NK-92 (cell line): ENCODE measurements around the gene IZUMO1R.
"Not testable (repeated sequence)": the region's sequence is repeated elsewhere in the genome, so short reads cannot be mapped to it uniquely, and the experiment has no call there.

Experiments
- DNase-seq: peaks from one replicate; lab custom pipeline; 2025; ENCODE audit not compliant: unreplicated experiment; lab: John Stamatoyannopoulos, UW

Gene IZUMO1R

DNA sequence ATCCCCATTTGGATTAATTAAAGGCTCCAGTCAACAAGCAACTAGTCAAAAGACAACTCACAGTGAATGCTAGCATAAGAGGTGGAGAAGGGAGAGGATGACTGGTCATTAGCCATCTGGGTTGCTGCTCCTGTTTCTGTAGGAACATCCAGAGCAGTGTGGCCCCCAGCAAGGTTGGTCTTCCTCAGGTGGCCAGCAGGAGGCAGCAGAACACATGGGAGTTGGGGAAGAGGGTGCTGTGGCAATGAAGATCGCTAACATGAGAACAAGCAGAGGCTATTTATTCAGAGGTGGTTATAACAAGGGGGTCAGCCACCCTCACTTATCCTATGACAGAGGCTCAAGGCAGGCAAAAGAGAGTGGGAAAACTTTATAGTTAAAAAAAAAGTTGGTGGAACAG, 21.3 kb downstream of the IZUMO1R start:
- no peak for DNase-seq

DNA sequence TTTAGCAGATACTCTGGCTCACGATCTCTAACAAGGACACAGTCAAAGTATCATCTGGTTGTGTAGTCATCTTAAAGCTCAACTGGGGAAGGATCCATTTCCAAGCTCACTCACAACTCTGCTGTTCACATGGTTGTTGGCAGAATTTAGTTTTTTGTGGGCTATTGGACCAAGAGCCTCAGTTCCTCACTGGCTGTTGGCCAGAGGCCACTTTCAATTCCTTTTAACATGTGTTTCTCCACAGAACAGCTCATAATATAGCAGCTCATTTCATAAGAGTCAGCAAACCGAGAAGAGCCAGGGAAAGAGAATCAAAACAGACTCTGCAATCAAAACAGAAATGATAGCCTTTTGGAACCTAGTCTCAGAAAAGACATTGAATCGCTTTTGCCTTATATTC, 22.6 kb downstream of the IZUMO1R start:
- DNase-seq, result no peak

DNA sequence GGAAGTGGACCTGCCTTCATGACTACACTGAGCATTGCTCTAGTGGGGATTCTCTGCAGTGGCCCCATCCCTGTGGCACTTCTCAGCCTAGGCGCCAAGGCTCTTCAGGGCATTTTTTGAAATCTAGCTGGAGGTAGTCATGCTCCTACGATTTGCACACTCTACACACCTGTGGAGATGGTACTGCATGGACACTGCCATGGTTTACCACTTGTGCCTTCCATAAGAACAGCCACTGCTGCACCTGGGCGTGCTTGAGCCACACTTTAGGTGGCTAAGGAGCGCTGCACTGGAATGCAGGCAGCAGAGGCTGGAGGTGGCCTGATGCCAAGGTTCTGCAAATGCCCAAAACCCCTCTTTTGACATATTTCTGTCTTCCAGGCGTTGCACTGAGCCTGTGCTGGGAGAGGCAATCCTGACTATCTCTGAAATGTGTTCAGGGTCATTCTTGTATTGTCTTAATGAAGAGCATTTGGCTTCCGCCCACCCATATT, 24.3 kb downstream of the IZUMO1R start:
- no peak for DNase-seq

DNA sequence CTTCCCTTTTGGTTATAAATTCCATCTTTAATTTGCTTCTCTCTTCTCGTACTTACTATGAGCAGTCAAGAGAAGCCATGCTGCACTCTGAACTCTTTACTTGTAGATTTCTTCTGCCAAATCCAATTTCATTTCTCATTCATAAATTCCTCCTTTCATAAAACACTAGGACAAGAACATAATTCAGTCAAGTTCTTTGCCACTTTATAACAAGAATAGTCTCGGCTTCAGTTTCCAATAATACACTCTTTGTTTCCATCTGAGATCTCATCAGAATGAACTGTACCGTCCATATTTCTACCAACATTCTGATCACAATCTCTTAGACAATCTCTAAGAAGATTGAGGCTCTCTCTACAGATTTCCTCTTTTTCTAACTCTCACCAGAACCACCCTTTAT, 25.1 kb downstream of the IZUMO1R start:
- DNase-seq, result no peak

DNA sequence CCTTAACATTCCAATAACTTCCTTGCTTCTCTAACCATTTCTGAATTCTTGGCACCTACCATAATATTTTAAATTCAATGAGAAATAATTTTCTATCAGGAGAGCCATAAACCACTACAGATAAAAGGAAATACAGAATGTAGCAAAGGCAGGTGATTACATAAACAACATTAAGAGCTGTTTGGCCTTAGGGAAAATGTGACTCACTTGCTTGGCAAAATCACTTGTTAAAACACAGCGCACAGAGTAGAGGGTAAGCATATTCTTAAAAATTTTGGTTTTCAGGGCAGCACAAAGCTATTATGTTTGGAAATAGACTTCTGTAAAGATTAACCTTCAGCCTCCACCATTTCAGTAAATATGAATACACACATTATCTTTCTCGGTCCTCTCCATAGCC, 26.4 kb downstream of the IZUMO1R start:
- no peak for DNase-seq

DNA sequence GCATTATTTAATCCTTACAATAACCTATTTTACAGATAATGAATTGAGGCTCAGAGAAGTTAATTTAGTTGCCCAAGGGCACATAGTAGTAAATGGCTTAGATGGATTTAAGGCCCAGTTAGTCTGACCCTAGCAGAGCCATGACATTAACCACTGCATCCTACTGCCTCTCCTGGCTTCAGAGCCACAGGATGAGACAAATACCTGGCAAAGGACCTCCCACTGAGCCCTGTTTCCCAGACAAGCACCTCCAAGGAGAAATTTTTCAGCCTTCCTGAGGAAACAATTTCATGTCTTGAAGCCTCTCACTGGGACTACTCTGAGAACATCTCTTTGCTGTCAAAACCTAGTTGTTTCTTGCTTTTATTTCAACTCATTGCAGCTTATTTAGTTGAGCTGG, 28.4 kb downstream of the IZUMO1R start:
- no peak for DNase-seq

DNA sequence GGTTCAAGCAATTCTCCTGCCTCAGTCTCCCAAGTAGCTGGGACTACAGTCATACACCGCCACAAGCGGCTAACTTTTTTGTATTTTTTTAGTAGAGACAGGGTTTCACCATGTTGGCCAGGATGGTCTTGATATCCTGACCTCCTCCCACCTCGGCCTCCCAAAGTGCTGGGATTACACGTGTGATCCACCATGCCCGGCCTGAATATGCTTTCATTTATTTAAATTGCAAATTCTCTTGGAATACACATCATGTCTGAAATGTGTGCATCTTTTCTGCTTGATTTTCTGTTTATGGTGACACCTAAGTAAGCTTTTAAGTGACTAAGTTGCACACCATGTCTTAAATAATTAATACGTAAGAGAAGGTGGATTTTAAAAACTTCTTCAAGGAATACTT, 31.7 kb downstream of the IZUMO1R start:
- no peak for DNase-seq

DNA sequence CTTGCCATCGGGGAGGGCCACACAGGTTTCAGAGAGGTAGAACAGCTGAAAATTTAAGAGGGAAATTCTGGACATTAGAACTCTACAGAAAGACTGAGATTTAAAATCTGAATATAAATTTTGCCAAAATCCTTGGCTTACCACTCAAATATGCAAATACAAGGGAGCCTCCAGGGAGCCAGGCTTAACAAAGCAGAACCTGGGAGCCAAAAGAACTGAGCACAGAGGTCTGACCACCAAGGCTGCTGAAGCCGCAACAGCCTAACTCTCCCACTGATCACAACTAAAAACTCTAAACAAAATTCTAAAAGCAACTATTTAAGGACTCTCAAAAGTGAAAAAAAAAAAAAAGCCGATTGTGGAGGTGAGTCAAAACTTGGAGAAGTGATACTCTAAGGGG, 34.3 kb downstream of the IZUMO1R start:
- DNase-seq, result no peak

DNA sequence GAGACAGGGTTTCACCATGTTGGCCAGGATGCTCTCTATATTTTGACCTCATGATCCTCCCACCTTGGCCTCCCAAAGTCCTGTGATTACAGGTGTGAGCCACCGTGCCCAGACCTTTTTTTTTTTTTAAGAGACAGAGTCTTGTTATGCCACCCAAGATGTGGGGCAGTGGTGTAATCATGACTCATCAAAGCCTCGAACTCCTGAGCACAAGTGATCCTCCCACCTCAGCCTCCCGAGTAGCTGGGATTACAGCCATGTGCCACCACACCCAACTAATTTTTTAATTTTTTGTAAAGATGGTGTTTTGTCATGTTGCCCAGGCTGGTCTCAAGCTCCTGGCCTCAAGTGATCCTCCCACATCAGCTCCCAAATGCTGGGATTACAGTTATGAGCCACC, 37.9 kb downstream of the IZUMO1R start:
- no peak for DNase-seq

DNA sequence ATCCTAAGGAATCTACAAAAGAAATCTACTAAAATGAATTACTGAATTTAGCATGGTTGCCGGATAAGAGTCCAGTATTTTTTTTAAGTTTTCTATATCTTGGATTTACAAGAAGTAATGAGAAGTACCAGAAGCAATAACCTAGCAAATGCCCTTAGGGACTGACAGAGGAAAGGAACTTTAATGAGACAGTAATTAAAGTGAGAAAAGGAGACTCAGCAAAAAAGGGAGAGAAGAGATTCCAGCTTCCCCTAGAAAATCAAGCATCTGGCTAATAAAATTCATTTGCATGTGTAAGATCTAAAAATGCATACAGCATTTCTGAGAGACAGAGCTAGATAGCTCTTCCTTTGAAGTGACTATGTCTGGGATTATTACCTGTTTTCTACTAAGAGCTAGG, 39.1 kb downstream of the IZUMO1R start:
- DNase-seq, result no peak

DNA sequence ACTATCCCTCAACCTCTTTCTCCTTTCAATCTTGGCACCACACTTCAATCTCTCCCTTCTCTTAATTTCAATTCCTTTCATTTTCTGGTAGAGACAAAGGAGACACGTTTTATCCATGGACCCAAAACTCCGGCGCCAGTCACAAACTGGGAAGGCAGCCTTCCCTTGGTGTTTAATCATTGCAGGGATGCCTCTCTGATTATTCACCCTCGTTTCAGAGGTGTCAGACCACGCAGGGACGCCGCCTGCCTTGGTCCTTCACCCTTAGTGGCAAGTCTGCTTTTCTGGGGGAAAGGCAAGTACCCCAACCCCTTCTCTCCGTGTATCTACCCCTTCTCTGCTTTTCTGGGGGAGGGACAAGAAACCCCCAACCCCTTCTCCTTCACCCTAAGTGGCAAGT, 41.9 kb downstream of the IZUMO1R start:
- not testable (repeated sequence) for DNase-seq

DNA sequence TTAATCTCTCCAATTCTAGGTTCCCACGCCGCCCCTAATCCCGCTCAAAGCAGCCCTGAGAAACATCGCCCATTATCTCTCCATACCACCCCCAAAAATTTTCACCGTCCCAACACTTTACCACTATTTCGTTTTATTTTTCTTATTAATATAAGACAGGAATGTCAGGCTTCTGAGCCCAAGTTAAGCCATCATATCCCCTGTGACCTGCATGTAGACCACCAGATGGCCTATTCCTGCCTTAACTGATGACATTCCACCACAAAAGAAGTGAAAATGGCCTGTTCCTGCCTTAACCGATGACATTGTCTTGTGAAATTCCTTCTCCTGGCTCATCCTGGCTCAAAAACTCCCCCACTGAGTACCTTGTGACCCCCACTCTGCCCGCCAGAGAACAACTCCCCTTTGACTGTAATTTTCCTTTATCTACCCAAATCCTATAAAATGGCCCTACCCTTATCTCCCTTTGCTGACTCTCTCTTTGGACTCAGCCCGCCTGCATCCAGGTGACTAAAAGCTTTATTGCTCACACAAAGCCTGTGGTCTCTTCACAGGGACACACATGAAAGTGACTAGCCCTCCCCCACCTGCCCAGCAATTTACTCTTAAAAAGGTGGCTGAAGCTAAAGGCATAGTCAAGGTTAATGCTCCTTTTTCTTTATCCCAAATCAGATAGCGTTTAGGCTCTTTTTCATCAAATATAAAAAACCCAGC, 46.6 kb downstream of the IZUMO1R start:
- not testable (repeated sequence) for DNase-seq
